ENCODE results near the gene FCRL6.

FCRL6 gene

GRCh38 chr1:159799446-159799985 lies 2.6 kb upstream of the FCRL6 start:
- DNase-seq, result no peak

- DNase-seq, result peak; percentile 46
Measured at GRCh38 chr1:159800177-159800930, 1.8 kb upstream of the FCRL6 start.

- DNase-seq, result no peak
Measured at GRCh38 chr1:159803956-159804689, 2.0 kb downstream of the FCRL6 start.

- DNase-seq, result no peak
Measured at GRCh38 chr1:159804924-159805323, 2.8 kb downstream of the FCRL6 start.

GRCh38 chr1:159815926-159816325 lies 13.8 kb downstream of the FCRL6 start:
- DNase-seq, result no peak

- DNase-seq, result no peak
Measured at GRCh38 chr1:159817276-159818041, 15.3 kb downstream of the FCRL6 start.

GRCh38 chr1:159821171-159821867 lies 19.2 kb downstream of the FCRL6 start:
- DNase-seq, result no peak

- no peak for DNase-seq
Measured at GRCh38 chr1:159823406-159823805, 21.2 kb downstream of the FCRL6 start.

GRCh38 chr1:159825564-159825963 lies 23.4 kb downstream of the FCRL6 start:
- no peak for DNase-seq

GRCh38 chr1:159826441-159827101 lies 24.4 kb downstream of the FCRL6 start, which contains the start of gene SLAMF8:
Gene SLAMF8, plus strand, starts transcription at chr1:159826873. Its CDS starts 26 bp downstream, at chr1:159826899.
- DNase-seq, result peak; percentile 70

- no peak for DNase-seq
Measured at GRCh38 chr1:159827102-159827490, 24.9 kb downstream of the FCRL6 start.

- no peak for DNase-seq
Measured at GRCh38 chr1:159827549-159827948, 25.4 kb downstream of the FCRL6 start.

- no peak for DNase-seq
Measured at GRCh38 chr1:159828176-159828575, 26.0 kb downstream of the FCRL6 start.

GRCh38 chr1:159828581-159829272 lies 26.6 kb downstream of the FCRL6 start:
- DNase-seq, result no peak

GRCh38 chr1:159829273-159829634 lies 27.1 kb downstream of the FCRL6 start:
- DNase-seq, result peak; percentile 43

GRCh38 chr1:159829822-159830465 lies 27.8 kb downstream of the FCRL6 start:
- no peak for DNase-seq

GRCh38 chr1:159830722-159831121 lies 28.6 kb downstream of the FCRL6 start:
- no peak for DNase-seq

GRCh38 chr1:159831412-159832141 lies 29.4 kb downstream of the FCRL6 start:
- DNase-seq, result no peak

- DNase-seq, result no peak
Measured at GRCh38 chr1:159832309-159832708, 30.1 kb downstream of the FCRL6 start.

- no peak for DNase-seq
Measured at GRCh38 chr1:159835356-159835755, 33.2 kb downstream of the FCRL6 start.

Data from CD4-positive, alpha-beta T cell treated with Interferon gamma for 1 hour (primary cell).